Suprapubic skin (tissue), 4 donors: Measurements from ENCODE around the gene CDH4. TPM values are rescaled to one million over a fixed set of nuclear protein-coding genes. Genes with fewer than 3 reads are reported as not detected.

Source experiments
- DNase-seq, 2 donors: peaks; one replicate each; pipeline ENCODE4 v3.0.0-alpha.2; 2019; ENCODE audit warnings: low spot score in 2 of 2
- H3K27ac ChIP-seq: fragments of 200-600 bp; sonication (generic); one replicate; pipeline ENCODE4 v1.5.1; 2019
- H3K27me3 ChIP-seq: fragments of 200-600 bp; sonication (generic); one replicate; pipeline ENCODE4 v1.5.1; 2019
- H3K36me3 ChIP-seq: fragments of 200-600 bp; sonication (generic); one replicate; pipeline ENCODE4 v1.5.1; 2019
- H3K4me1 ChIP-seq: fragments of 200-600 bp; sonication (generic); one replicate; pipeline ENCODE4 v1.5.1; 2019
- H3K4me3 ChIP-seq: fragments of 200-600 bp; sonication (generic); one replicate; pipeline ENCODE4 v1.5.1; 2019; ENCODE audit warnings: mild to moderate bottlenecking
- H3K9me3 ChIP-seq: fragments of 200-600 bp; sonication (generic); one replicate; pipeline ENCODE4 v1.5.1; 2019
- EP300 ChIP-seq: sonication (generic); formaldehyde crosslinking; IDR thresholded peaks from one replicate; pipeline ENCODE4 v1.6.1; 2017; ENCODE audit warnings: antibody characterized with exemption
- POLR2A ChIP-seq, 2 donors: fragments of 450-650 bp; IDR thresholded peaks; one replicate each; pipeline ENCODE4 v1.6.1; 2017; ENCODE audit warnings: antibody characterized with exemption in 2 of 2, mild to moderate bottlenecking in 2 of 2, moderate library complexity in 2 of 2
- POLR2AphosphoS5 ChIP-seq, 3 donors: sonication (generic); formaldehyde crosslinking; IDR thresholded peaks; one replicate each; pipeline ENCODE4 v1.6.1; 2017; ENCODE audit warnings: antibody characterized with exemption in 3 of 3
- WGBS: methylation state at CpG from one replicate; pipeline ENCODE4 v1.1.5; 2018; 5-methylcytosine and 5-hydroxymethylcytosine counted together
- total RNA-seq, 4 donors: library from RNA; depleted of rRNA; stranded (reverse); fragments of >200 nt; gene quantifications; one replicate each; pipeline ENCODE4 v1.1.0, GENCODE V29; 2016
- TF ChIP-seq, protein P1 (sequence below), 2 donors: fragments of 200-600 bp in 1 of 2; fragments of 450-650 bp in 1 of 2; sonication (generic) in 1 of 2; IDR thresholded peaks; one replicate each; pipeline ENCODE4 v1.5.1; 2016 to 2019; ENCODE audit warnings: antibody characterized with exemption in 2 of 2, mild to moderate bottlenecking in 1 of 2, moderate library complexity in 1 of 2

The CDH4 gene
- total RNA-seq, 4 donors from 2014 or later: 0.91 to 5.9 (median 2.6) TPM

DNA sequence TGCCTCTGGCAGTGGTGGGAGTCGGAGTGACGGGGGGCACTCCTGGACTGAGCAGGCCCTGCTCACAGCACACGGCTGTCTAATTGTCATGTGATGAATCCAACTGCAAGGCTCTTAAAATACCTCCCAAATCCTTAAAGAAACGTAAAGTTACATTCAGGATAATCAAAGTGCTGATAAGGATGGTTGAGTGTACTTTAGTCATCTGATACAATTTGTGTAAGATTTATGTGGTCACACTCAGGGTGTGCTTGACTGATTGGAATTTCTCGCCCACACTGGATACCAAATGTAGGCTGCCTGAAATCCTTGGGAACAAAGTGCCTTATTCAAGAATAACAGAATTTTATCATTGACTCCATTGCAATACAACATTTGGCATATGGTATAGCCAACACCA lies 238.7 kb downstream of the CDH4 start:
- DNase-seq: no peak
- H3K4me3 ChIP-seq: no peak overlapping the region
- no peak overlapping the region for H3K27ac ChIP-seq
- H3K4me1 ChIP-seq: no peaks in the 10 kb centered on the region
- no peaks in the 10 kb centered on the region for H3K9me3 ChIP-seq
- H3K27me3 ChIP-seq: peaks cover 8% of the 10 kb centered on the region
- TF ChIP-seq POLR2AphosphoS5 (IDR thresholded peaks at IDR 0.05): no peak
- TF ChIP-seq, protein P1, sequence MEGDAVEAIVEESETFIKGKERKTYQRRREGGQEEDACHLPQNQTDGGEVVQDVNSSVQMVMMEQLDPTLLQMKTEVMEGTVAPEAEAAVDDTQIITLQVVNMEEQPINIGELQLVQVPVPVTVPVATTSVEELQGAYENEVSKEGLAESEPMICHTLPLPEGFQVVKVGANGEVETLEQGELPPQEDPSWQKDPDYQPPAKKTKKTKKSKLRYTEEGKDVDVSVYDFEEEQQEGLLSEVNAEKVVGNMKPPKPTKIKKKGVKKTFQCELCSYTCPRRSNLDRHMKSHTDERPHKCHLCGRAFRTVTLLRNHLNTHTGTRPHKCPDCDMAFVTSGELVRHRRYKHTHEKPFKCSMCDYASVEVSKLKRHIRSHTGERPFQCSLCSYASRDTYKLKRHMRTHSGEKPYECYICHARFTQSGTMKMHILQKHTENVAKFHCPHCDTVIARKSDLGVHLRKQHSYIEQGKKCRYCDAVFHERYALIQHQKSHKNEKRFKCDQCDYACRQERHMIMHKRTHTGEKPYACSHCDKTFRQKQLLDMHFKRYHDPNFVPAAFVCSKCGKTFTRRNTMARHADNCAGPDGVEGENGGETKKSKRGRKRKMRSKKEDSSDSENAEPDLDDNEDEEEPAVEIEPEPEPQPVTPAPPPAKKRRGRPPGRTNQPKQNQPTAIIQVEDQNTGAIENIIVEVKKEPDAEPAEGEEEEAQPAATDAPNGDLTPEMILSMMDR (IDR thresholded peaks at IDR 0.05): no peak
- 85% methylated on average over 5 of the region's 5 CpGs for WGBS
- no peaks in the 10 kb centered on the region for H3K36me3 ChIP-seq

GRCh38 chr20:61492065-61492464 lies 240.0 kb downstream of the CDH4 start:
- no peak overlapping the region for H3K4me3 ChIP-seq
- no peaks in the 10 kb centered on the region for H3K9me3 ChIP-seq
- no peak overlapping the region for H3K27ac ChIP-seq
- TF ChIP-seq POLR2AphosphoS5 (IDR thresholded peaks at IDR 0.05): no peak
- no peak for TF ChIP-seq EP300
- TF ChIP-seq, protein P1 (IDR thresholded peaks at IDR 0.05): no peak
- TF ChIP-seq POLR2A (IDR thresholded peaks at IDR 0.05): no peak
- no peaks in the 10 kb centered on the region for H3K36me3 ChIP-seq
- peaks cover 8% of the 10 kb centered on the region for H3K27me3 ChIP-seq
- 97% methylated on average over 3 of the region's 3 CpGs for WGBS
- H3K4me1 ChIP-seq: no peaks in the 10 kb centered on the region
- no peak for DNase-seq

DNA sequence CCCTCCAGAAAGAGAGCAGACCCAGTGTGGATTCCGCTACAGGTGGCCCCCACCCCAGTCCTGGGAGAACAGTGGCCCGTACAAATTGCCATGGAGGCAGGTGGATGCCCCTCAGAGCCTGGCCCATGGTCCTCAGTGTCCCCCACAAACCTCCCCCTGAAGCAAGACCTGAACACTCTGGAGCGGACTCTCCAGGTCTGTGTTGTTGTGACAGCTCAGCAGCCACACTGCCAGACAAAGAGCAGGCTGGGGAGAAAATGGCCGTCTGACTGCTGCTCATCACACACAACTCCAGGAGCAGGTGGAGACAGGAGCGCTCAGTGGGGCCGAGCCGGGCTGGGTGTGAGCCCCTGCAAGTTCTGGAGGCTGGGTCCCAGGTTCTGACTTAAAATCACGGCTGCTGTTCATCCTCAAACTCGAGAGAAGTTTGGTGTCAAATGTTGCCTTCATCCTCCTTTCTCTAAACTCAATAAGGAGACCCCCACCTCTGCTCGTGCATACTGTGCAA lies 241.8 kb downstream of the CDH4 start:
- Histone ChIP-seq H3K9me3 (no peaks in the 10 kb centered on the region), H3K36me3 (no peaks in the 10 kb centered on the region), H3K27me3 (peaks cover 9% of the 10 kb centered on the region), H3K4me1 (no peaks in the 10 kb centered on the region), H3K27ac (no peak overlapping the region), H3K4me3 (no peak overlapping the region)
- WGBS: 76% methylated on average over 6 of the region's 10 CpGs
- DNase-seq: peak in 1 of 2 donors; percentile 58
- no peak for TF ChIP-seq EP300
- TF ChIP-seq, protein P1 (IDR thresholded peaks at IDR 0.05): no peak
- TF ChIP-seq POLR2A (IDR thresholded peaks at IDR 0.05): no peak
- no peak for TF ChIP-seq POLR2AphosphoS5 (IDR thresholded peaks at IDR 0.05)

GRCh38 chr20:61494763-61495575 lies 242.9 kb downstream of the CDH4 start:
- no peaks in the 10 kb centered on the region for H3K36me3 ChIP-seq
- TF ChIP-seq, protein P1 (IDR thresholded peaks at IDR 0.05): no peak
- TF ChIP-seq POLR2AphosphoS5 (IDR thresholded peaks at IDR 0.05): no peak
- TF ChIP-seq POLR2A (IDR thresholded peaks at IDR 0.05): no peak
- no peak for TF ChIP-seq EP300
- peak in 1 of 2 donors; percentile 64 for DNase-seq
- no peak overlapping the region for H3K4me3 ChIP-seq
- H3K4me1 ChIP-seq: no peaks in the 10 kb centered on the region
- H3K9me3 ChIP-seq: no peaks in the 10 kb centered on the region
- H3K27ac ChIP-seq: no peak overlapping the region
- peaks cover 15% of the 10 kb centered on the region for H3K27me3 ChIP-seq
- 86% methylated on average over 18 of the region's 22 CpGs for WGBS

- no peak overlapping the region for H3K27ac ChIP-seq
- peaks cover 15% of the 10 kb centered on the region for H3K27me3 ChIP-seq
- H3K4me1 ChIP-seq: no peaks in the 10 kb centered on the region
- H3K4me3 ChIP-seq: no peak overlapping the region
- TF ChIP-seq POLR2A (IDR thresholded peaks at IDR 0.05): no peak
- TF ChIP-seq, protein P1 (IDR thresholded peaks at IDR 0.05): no peak
- no peak for TF ChIP-seq POLR2AphosphoS5 (IDR thresholded peaks at IDR 0.05)
- no peak for TF ChIP-seq EP300
- no peaks in the 10 kb centered on the region for H3K9me3 ChIP-seq
- WGBS: 53% methylated on average over 5 of the region's 5 CpGs
- H3K36me3 ChIP-seq: no peaks in the 10 kb centered on the region
- no peak for DNase-seq
Measured at GRCh38 chr20:61497029-61497627, 245.1 kb downstream of the CDH4 start.
